ENCODE measurements around the gene PROX1.

PROX1 gene

DNA sequence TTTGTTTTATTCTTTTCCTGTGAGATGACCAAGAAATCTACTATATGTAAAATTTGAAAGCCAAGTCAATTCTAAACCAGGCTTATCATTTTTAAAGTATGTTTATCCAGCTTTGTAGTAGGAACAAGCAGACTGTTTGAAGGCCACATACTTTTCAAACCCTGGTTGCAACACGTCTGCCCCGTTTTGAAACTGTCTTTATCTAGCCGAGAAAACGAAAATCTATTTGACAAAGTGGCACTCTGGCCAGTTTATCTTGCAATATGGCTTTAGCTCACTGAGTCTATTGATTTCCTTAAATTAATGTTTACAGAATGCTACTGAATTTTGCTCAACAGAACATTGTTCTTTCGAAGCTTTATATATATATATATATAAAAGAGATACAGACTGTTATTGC lies 39.7 kb downstream of the PROX1 start:
- DNase-seq, result no peak

DNA sequence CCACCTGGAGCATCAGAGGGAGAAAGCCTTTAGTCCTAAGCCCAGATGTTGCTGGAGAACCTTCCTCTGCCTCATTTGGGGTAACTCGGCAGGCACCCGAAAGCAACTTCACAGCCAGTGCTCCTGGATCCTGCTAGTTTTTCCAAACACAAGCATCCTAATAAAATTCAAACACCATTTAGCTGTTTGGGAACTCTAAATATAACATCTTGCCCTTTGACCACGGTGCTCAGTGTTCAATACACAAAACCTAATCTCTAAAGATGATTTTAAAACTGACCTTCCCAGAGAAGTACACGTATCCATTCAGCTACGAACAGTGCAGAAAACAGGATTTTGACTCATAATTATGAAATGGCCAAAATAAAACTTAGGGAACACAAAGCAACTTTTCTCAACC lies 40.3 kb downstream of the PROX1 start:
- no peak for DNase-seq

DNA sequence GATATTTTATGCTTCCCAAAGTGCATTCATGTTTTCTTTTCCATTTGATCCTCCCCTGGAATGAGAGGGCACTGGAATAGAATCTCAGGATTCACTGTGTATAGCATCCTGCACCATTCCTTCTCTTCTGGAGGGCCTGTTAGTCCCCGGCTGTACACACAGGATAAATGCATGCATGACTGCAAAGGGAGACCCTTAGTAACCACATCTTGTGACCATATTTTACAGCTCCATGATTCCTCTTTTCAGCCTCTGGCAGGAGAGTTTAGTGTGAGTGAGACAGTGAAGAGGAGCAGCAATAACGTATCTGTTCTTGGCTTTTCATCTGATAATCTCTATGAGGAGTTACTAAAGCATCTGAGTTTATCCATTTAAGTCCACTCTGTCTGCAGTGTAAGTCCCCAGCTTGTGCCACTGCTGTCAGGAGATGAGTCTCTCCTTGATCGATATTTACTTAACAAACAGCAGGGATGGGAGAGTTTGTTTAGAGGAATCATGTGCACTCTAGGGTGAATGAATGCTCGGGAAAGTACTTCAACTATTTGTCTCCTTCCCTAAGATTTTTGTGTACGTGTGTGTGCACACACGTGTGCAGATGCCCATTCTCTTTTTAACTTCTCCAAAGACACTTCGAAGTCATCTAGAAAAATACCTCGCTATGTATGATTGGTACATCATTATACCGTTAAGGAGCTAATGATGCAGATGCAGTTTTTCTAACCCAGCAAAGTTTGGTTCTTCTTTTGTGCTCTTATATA lies 41.1 kb downstream of the PROX1 start:
- DNase-seq, result no peak

DNA sequence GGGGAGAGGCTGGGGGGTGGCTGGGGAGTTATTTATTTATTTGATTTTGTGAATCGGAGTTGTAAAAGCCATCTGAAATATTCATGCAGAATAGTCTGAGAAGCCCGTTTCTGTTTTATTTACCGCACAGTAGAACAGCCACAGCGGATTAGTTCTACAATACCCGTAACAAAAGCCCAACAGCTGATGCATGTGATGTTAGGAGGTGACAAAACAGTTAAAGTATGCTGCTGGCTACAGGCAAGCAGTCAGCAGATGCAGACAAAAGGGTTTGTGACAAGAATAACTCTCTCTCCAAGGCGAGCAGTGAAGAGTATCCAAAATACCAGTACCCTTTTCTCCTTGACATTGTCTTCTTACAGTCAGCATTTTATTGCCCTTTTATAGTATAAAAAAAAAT lies 42.0 kb downstream of the PROX1 start:
- no peak for DNase-seq

DNA sequence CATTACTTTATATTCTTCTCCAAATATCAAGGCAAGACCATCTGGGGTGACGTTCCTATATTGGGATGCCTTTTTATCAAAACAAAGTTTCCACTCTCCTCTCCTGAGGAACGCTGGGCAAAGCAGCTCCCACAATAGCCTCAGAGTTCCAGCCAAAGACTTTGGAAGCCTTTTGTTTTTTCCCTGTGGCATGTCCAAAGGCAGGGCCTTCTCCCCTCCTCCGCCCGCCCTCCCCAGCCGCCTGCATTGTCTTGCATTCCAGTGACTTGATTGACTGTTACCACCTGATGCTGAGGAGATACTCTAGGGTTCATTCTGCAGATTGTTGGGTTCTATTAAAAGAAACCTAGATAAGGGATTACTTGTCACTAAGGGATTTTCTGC lies 43.5 kb downstream of the PROX1 start:
- no peak for DNase-seq

DNA sequence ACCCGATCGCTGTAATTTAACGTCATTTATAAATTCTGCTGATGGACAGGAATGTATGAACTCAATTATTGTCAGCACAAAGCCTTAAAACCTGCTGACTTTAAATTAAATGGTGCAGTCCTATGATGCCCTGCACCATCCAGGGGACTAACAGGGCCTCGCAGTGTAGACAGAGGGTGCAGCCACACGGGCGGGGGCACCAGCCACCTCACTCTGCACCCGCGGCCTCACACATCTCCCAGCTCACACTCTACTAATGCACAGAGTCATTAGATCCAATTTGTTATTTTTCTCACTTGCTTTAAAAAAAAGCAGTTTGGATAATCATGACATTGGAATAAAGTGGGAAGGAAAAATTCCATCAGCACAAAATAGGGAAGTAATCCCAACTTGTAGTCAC lies 49.7 kb downstream of the PROX1 start:
- no peak for DNase-seq

DNA sequence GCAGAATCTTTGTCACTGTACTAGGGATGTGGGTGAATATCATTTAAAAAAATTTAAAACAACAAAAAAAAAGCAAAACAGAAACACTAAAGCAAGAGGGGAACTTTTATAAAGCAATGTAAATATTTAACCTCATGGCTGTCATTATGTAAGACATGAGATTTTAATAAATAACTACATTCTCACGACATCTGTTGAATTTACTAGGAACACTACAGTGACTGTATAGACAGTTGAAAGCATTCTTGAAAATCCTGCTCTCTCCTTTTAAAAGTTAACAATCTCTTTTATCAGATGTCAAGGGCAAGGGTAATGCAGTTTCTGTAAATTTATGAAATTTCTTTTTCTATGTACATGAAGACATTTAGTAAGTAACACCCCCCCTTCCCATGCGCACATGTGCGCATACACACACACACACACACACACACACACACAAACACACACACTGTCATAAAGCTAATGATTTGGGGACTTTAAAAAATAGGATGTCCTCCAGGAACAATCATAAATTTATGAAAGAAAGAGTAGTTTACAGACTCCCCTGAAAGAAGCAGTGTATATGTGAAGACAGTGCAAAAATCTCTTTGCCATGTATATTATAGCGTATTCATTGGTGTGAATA lies 51.7 kb downstream of the PROX1 start:
- DNase-seq, result no peak

DNA sequence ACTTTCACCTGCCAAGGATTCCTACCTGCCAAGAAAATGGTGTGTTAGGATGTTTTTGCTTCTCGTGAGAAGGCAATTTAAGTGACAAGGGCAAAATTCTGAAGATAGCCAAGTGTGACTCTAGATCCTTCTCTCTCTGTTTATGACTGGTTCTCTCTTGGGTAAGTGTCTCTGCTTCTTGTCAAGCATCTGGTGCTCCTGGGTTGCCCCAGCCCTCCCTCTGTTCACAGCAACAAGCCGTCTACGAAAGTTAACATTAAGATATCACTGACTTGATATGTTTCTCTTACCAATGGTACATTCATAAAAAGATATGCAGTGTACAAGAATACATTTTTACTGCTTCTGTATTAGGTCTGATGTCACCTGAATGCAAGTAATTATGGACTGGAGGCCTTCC lies 55.4 kb downstream of the PROX1 start:
- DNase-seq, result no peak

DNA sequence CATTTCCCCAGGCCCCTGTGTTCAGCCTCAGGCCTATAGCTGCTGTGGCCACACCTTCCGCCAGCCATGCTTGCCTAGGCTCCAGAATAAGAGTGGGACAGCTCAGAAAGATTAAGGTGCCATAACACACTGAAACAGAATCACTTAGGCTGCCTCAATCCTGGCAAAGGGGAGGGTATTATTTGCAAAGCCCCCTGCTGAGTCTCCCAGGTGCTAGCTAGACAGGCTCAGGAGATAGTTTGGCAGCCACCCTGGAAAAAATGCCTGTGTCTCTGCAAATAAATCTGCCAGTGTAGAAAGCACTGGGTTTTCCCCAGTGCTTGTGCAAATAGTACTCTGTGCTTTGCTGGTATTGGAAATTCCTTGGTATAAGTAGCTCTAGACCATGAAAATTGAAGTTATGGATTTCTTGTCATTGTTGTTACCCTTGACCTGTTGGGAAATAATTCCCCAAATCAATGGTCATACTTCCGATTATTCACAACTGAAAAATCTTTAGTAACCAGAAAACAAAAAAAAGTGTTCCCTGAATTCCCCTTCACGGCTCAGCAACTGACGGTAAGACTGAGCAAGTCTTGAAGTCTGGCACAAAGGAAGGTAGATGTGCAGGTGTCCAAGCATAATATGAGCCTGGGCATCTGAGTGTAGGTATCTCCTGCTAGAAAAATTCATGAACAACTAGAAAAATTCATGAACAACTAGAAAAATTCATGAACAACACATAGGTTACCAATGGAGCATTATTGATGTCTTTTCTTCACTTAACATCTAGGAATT lies 56.9 kb downstream of the PROX1 start:
- DNase-seq, result no peak

DNA sequence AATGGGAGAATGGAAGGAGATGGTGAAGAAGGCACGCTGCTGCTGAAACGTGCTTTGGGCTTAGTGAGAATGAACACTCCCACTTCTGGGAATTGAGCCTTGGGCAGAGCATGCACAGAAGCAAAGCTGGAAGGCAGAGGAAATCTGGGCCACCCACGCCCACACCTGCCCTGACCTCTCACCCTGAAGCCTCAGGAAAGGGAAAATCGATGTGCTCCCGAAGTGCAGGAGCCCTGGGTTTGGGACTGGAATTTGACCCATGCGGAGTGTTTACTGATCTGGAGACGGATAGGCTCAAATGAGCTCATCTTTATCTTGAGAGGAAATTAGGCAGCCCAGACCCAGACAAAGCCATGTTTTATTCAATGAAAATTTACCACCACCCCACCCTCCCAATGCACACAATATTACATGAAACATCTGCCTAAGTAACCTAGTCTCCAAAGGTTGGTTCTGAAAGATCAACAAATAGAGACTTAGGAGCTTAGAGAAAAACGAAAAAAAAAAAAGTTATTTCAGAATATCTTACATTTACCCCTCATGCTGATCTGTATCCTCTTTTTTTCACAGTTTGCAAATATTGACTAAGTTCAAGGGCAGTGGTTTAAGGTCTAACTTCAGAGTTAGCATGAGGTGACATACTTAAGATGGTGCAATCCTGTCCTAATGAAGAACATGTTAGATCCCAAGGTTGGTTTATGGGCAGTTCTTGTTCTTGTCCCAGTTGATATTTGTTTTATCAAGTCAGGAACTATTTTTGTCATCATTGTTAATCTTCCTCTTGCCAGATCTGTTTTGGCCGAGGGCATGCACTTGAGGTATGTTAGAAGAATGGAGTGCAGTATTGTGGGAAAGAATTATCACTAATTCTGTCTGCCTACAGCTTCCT lies 63.0 kb downstream of the PROX1 start:
- DNase-seq, result no peak

DNA sequence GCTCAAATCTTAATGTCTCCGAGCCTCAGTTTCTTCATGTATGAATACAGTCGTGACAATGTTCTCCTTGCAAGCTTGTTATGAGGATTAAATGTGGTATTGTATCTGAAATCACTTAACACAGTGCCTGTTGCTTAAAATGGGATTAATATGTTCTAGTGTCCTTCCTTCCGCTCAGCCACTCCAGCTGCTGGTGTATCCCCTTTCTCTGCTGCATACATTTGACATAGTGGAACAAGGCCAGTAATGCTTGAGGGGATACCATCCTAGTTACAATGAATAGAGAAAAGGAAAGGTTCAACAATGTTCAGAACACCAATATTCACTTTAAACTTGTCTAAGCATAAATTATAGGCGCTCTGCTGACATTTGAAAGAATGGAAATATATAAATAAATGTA lies 64.0 kb downstream of the PROX1 start:
- DNase-seq, result no peak

DNA sequence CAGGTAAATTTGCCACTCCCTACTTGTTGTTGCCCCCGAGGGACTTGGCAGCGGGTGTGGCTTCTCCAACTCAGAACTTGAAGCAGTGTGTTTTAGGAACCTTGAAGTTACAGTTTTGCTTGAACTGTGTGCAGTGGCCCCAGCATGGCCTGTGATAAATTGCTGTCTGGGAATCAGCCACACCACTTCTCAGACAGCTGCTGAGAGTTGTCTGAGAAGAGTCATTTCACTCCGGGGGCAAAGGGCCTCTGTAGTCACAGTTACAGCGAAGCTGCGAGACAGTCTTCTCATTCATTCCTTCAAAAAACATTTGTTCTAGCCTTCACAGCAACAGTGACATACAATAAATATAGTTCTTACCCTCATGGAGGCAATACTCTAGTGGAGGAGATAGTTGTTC lies 70.3 kb downstream of the PROX1 start:
- no peak for DNase-seq

DNA sequence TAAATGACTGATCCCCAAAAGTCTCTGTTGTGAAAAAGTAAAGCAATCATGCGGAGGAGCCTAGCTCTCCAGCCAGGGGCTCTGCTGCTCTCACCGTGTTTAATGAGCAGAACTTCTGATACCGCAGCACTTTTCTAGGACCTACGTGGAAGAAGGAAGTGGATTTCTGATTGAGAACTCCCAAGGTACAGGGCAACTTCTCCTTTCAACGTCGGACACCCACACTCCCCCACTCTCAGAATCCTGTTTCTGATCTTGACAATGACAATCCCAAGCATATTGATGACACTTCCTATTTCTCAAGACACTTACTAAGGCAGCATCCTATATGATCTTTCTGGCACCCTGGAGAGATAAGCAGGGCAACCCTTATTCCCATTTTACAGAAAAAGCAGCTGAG lies 78.4 kb downstream of the PROX1 start:
- DNase-seq, result no peak

DNA sequence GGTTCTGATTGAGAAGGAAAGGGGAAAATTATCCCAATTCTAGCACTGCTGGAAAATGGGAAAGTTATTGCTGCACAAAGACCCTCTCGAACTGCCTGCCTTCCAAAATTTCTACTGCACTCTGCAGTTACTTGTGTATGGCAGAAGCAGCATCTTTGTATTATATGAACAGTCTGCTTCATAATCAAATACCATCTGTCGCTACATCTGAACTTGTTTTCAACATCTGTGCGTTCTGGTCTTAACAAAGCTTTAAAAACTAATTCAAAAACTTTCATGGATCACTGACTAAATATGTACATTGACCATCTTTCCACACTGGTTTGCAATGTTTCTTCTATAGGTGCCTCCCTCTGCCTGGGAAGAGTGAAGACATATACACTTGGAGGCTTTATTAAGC lies 79.2 kb downstream of the PROX1 start:
- no peak for DNase-seq

DNA sequence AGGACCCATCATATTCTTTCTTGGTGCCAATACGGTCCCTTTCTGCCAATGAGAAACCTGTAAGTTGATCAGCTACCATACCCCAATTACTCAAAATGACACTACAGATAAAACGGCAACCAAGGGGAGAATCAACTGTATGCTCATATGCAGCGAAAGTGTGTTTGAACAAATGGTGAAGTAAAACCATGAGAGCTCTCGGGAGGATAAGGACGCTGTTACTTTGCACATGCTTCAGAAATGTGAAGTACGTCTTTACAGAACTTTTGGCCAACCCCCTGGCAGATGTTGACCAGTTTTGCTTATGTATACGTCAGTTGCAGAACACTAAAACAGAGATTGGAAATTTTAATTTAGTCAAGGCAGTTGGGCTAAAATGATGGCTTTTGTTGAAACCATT lies 79.6 kb downstream of the PROX1 start:
- DNase-seq, result no peak

DNA sequence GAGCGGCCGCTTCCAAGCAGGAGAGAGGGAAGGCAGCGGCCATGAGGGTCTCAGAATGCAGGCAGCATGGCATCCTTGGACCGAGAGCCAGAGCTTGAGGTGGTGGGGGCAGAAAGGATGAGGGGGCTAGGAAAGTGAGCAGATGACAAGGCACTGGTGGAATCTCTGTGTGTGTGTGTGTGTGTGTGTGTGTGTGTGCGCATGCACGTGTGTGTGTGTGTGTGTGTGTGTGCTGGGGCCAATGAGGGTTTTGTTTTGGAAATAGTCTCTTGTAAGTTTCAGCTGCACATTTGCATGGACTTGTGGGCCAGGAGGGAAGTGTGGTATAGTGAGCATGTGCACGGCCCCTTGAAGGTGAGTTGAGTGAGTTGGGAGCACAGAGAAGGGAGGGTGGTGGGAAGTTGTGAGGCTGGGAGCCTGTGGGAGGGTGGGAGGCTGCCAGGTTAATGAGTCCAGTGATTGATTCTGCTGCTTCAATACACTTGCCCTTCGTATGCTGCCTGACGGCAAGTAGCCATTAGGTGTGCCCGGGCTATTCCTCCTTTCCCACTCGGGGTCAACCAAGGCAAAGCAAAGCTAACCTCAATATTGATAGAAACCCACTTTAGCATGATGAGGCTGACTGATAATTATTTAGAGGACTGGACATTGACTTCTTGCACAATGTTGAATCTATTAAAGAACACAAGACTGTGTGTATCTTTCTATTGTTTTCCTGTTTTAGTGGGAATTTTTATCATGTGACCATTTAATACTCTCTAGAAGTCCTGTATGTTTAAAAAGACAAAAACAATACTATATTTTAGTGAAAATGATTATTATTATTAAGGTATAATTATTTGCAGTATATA lies 80.3 kb downstream of the PROX1 start:
- DNase-seq, result no peak

DNA sequence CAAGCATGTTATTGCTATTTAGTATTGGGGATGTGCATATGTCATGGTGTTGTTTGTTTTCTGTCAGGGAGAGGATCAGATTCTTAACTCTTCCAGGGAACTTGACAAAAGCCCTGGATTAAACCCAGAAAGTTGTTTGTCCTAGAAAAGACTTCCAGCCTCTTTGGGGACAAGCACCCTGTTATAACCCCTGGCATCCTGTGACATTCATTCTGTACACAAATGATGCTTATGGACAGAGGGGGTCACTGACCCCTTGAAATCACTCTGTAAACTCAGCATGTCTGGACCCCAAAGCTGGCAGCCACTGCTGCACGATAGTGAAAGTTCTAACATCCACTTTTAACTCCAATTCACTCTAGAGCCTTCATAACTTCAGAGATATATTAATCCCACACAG lies 81.2 kb downstream of the PROX1 start:
- no peak for DNase-seq

DNA sequence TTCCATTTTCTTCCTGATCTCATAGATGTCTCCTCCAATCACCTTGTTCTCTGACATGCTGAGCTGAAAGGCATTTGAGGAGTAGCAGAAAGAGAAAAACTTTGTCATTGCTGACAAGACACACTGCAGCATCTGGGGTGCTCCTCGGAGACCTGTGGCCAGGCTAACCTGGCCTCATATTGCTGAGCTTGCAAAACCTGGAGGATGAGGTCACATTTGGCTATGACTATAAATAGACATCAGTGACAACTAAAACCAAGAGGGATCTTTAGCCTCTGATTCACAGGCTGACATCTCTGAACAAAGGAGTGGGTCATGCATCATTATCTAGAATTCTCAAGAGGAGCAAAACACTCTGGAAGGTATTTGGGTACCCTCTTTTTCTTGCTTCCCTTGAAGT lies 83.7 kb downstream of the PROX1 start:
- no peak for DNase-seq

DNA sequence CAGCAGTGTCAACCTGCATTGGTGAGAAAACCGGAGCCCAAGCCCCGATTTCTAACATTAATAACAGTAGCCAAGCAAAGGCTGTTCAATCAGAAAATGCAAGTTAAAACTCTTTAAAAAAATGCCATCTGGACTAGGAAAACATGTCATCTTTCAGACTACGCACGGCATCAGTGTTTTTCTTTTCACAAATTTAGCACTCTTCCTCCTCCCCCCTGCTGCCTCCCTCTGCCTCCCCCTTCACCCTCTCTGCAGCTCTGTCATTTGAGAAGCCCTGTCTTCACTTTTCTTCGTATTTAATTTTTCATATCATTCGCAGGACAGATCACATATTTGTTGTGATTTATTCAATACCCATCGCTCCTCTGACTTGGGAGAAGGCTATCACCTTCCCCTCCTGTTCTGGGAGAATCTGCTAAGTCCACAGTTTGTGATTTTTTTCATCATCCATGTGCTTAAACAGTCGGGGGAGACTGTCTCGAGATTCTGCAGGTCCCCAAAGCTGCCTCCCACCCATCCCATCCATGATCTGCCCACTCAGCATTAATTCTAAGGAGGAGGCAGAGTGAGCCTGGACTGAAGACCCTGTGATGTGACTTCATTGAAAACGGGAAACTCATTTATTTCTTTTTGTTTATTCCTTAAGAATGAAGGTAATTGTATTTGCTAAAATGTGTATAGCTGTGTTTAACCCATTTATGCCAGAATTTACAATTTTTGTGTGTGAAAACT lies 84.8 kb downstream of the PROX1 start:
- no peak for DNase-seq

DNA sequence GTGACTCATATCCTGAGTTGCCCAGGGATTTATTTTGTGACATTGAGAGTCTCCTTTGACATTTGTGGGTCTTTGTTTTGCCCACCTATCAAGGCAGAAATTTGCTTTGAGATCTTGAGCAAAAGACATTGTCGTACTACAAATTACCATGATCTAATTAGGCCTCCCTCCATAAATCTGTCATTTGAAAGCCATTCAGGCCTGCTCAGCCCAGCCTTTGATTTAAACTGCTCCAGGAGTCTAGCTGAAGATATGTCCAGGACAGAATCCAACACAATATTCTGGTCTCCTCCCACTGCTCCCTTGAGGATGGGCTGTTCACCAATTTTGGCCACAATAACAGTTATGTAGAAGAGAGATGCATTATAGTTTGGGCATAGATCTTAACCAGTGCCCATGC lies 86.7 kb downstream of the PROX1 start:
- no peak for DNase-seq

DNA sequence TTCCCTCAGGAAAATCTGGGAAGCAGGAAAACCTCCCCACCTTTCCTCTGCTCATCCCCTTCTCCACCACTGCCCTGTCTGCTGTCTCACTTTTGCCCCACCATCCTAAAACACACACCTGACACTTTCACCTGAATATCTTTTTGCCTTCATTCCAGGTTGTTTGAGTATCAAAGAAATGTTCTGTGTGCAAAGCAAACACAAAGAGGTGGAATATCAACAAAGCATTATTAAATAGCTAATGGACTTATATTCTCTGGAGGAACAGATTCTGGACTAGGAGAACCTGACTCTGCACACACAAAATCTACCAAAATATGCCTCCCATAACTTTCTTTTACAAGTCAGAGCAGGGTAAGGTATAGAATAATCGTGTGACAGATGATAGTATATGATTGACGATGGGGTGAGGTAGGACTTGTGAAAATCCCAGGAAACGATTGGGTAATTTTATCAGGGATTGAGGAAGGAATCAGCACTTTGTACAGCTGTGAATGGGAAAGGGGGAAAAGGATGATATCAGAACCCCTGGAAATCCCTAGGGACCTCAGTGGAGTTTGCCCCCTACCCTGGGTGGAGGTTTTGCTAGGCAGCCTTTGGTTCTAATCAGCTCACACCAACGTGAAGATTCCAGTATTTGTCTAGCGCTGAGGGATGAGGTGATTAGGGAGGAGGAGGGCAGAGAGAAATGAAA lies 87.7 kb downstream of the PROX1 start:
- no peak for DNase-seq
